WTC11 (cell line): ENCODE measurements around the gene KPNB1. TPM values are rescaled to one million over a fixed set of nuclear protein-coding genes. Genes with fewer than 3 reads are reported as not detected.

Experiments used
- ATAC-seq: fragments of 200-7000 bp; cut with Tn5 transposase; 2 replicates; pipeline ENCODE4 v1.10.0; 2021; ENCODE audit warnings: mild to moderate bottlenecking, moderate library complexity
- CTCF ChIA-PET: fragments of 300-600 bp; sonication (Branson Sonifier 250); formaldehyde crosslinking; loops from one replicate; lab custom pipeline; 2021; ENCODE audit warnings: antibody characterized with exemption; lab: Charles Lee
- POLR2A ChIA-PET: fragments of 350-600 bp; sonication (Branson Sonifier 250); formaldehyde crosslinking; loops from one replicate; lab custom pipeline; 2021; ENCODE audit warnings: antibody characterized with exemption; lab: Charles Lee
- DNase-seq: peaks from one replicate; pipeline ENCODE4 v3.0.0; 2021; ENCODE audit warnings: low spot score
- H3K27ac Mint-ChIP-seq: 2 replicates; pipeline ENCODE4 v1.8.0; 2021; ENCODE audit warnings: mixed read lengths
- H3K27me3 Mint-ChIP-seq: 2 replicates; pipeline ENCODE4 v1.8.0; 2021; ENCODE audit warnings: low read depth, mild to moderate bottlenecking, moderate library complexity, mixed read lengths
- H3K36me3 Mint-ChIP-seq: 2 replicates; pipeline ENCODE4 v1.8.0; 2021; ENCODE audit warnings: mixed read lengths
- H3K4me1 Mint-ChIP-seq: 2 replicates; pipeline ENCODE4 v1.8.0; 2022; ENCODE audit warnings: mixed read lengths
- H3K4me3 Mint-ChIP-seq: 2 replicates; pipeline ENCODE4 v1.8.0; 2021; ENCODE audit warnings: mild to moderate bottlenecking, moderate library complexity, mixed read lengths
- H3K9me3 Mint-ChIP-seq: 2 replicates; pipeline ENCODE4 v1.8.0; 2021; ENCODE audit warnings: mixed read lengths
- EMX1 ChIP-seq: fragments of 250-450 bp; sonication (Bioruptor Pico); IDR thresholded peaks from 2 replicates; pipeline ENCODE4 v1.8.0; 2021; ENCODE audit warnings: mild to moderate bottlenecking
- ESRRA ChIP-seq: sonication (generic); formaldehyde crosslinking; IDR thresholded peaks from 2 replicates; pipeline ENCODE4 v1.8.1; 2022; ENCODE audit warnings: mild to moderate bottlenecking, missing genetic modification reagents, borderline replicate concordance
- GRHL2 ChIP-seq: fragments of 250-450 bp; sonication (Bioruptor Pico); IDR thresholded peaks from 2 replicates; pipeline ENCODE4 v1.8.0; 2022; ENCODE audit warnings: mild to moderate bottlenecking, moderate library complexity; ENCODE audit not compliant: insufficient replicate concordance, severe bottlenecking
- MYBL2 ChIP-seq: sonication (generic); formaldehyde crosslinking; IDR thresholded peaks from 2 replicates; pipeline ENCODE4 v1.8.1; 2023; ENCODE audit warnings: mild to moderate bottlenecking, moderate library complexity, missing genetic modification reagents
- NFYB ChIP-seq: sonication (generic); formaldehyde crosslinking; conservative IDR thresholded peaks from 2 replicates; pipeline ENCODE4 v1.8.0; 2022; ENCODE audit warnings: low read depth, missing genetic modification reagents
- NR1H2 ChIP-seq: sonication (generic); formaldehyde crosslinking; IDR thresholded peaks from 2 replicates; pipeline ENCODE4 v1.9.0; 2021; ENCODE audit warnings: mild to moderate bottlenecking, moderate library complexity, missing genetic modification reagents
- SMAD4 ChIP-seq: sonication (generic); formaldehyde crosslinking; IDR thresholded peaks from 2 replicates; pipeline ENCODE4 v1.8.0; 2022; ENCODE audit warnings: mild to moderate bottlenecking, missing genetic modification reagents
- TEAD1 ChIP-seq: sonication (generic); formaldehyde crosslinking; IDR thresholded peaks from 2 replicates; pipeline ENCODE4 v1.8.0; 2022; ENCODE audit warnings: mild to moderate bottlenecking, missing genetic modification reagents
- ZNF138 ChIP-seq: sonication (generic); formaldehyde crosslinking; conservative IDR thresholded peaks from 2 replicates; pipeline ENCODE4 v1.8.1; 2022; ENCODE audit warnings: mild to moderate bottlenecking, moderate library complexity, missing genetic modification reagents
- ZNF396 ChIP-seq: fragments of 250-450 bp; sonication (Bioruptor Pico); IDR thresholded peaks from 2 replicates; pipeline ENCODE4 v1.8.0; 2021; ENCODE audit warnings: mild to moderate bottlenecking, moderate library complexity, borderline replicate concordance
- ZNF416 ChIP-seq: fragments of 250-450 bp; sonication (Bioruptor Pico); IDR thresholded peaks from 2 replicates; pipeline ENCODE4 v1.9.0; 2021; ENCODE audit warnings: mild to moderate bottlenecking, inconsistent platforms
- ZNF671 ChIP-seq: fragments of 250-450 bp; sonication (Bioruptor Pico); IDR thresholded peaks from 2 replicates; pipeline ENCODE4 v1.8.0; 2021; ENCODE audit warnings: mild to moderate bottlenecking
- total RNA-seq: library from RNA; stranded (reverse); gene quantifications from 3 replicates; pipeline ENCODE4 v1.2.3, GENCODE V29; 2021
- TF ChIP-seq, protein P1 (sequence below): sonication (generic); formaldehyde crosslinking; IDR thresholded peaks from 2 replicates; pipeline ENCODE4 v1.8.1; 2023; ENCODE audit warnings: mild to moderate bottlenecking, missing genetic modification reagents, borderline replicate concordance
- TF ChIP-seq, protein P2 (sequence below): sonication (generic); formaldehyde crosslinking; IDR thresholded peaks from 2 replicates; pipeline ENCODE4 v1.8.0; 2022; ENCODE audit warnings: mild to moderate bottlenecking, missing genetic modification reagents
- TF ChIP-seq, protein P3 (sequence below): fragments of 250-450 bp; sonication (Bioruptor Pico); IDR thresholded peaks from 2 replicates; pipeline ENCODE4 v1.8.0; 2021; ENCODE audit warnings: mild to moderate bottlenecking
- TF ChIP-seq, protein P4 (sequence below): fragments of 250-450 bp; sonication (Bioruptor Pico); IDR thresholded peaks from 2 replicates; pipeline ENCODE4 v2.1.2; 2022; ENCODE audit warnings: mild to moderate bottlenecking, moderate library complexity
- TF ChIP-seq, protein P5 (sequence below): sonication (generic); formaldehyde crosslinking; IDR thresholded peaks from 2 replicates; pipeline ENCODE4 v1.8.1; 2022; ENCODE audit warnings: missing genetic modification reagents, borderline replicate concordance
- TF ChIP-seq, protein P6 (sequence below): sonication (generic); formaldehyde crosslinking; IDR thresholded peaks from 2 replicates; pipeline ENCODE4 v1.8.1; 2023; ENCODE audit warnings: mild to moderate bottlenecking, missing genetic modification reagents, moderate library complexity
- TF ChIP-seq, protein P7 (sequence below): sonication (generic); formaldehyde crosslinking; IDR thresholded peaks from 2 replicates; pipeline ENCODE4 v1.8.1; 2023; ENCODE audit warnings: mild to moderate bottlenecking, moderate library complexity, missing genetic modification reagents

KPNB1 gene
- total RNA-seq, 1 experiment from 2014 or later, result 506 TPM

DNA sequence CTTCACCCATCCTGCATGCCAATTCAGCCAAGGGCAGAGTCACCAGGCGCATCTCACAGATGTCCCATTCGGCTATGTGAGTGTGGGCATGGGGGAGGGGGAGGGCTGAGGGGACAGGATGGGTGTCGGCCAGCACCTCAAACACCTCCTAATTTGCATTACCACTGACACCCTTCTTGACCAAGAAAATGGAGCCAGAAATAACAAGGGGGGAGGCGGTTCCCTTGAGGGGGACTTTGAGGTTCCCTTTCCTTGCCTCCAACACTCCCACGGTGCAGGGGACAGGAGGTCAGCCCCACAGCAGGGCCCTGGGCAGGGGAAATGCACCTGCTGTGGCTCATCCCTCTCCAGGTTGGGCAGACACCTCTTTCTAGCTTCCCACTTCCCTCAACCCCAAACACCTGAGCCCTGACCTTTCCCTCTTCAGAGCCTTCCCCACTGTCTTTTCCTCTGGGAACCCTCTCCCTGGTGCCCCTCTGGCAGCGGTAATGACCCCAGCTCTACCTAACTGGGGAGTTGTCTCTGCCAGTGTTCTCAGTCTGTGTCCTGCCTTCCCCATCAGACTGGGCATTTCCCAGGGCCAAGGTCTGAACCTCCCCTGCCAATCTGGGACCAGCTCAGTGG, 65.2 kb downstream of the KPNB1 start (continued):
- TF ChIP-seq, protein P1, sequence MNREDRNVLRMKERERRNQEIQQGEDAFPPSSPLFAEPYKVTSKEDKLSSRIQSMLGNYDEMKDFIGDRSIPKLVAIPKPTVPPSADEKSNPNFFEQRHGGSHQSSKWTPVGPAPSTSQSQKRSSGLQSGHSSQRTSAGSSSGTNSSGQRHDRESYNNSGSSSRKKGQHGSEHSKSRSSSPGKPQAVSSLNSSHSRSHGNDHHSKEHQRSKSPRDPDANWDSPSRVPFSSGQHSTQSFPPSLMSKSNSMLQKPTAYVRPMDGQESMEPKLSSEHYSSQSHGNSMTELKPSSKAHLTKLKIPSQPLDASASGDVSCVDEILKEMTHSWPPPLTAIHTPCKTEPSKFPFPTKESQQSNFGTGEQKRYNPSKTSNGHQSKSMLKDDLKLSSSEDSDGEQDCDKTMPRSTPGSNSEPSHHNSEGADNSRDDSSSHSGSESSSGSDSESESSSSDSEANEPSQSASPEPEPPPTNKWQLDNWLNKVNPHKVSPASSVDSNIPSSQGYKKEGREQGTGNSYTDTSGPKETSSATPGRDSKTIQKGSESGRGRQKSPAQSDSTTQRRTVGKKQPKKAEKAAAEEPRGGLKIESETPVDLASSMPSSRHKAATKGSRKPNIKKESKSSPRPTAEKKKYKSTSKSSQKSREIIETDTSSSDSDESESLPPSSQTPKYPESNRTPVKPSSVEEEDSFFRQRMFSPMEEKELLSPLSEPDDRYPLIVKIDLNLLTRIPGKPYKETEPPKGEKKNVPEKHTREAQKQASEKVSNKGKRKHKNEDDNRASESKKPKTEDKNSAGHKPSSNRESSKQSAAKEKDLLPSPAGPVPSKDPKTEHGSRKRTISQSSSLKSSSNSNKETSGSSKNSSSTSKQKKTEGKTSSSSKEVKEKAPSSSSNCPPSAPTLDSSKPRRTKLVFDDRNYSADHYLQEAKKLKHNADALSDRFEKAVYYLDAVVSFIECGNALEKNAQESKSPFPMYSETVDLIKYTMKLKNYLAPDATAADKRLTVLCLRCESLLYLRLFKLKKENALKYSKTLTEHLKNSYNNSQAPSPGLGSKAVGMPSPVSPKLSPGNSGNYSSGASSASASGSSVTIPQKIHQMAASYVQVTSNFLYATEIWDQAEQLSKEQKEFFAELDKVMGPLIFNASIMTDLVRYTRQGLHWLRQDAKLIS (CRISPR knock-in tag), result no peak
- no peak for TF ChIP-seq SMAD4
- TF ChIP-seq, protein P2, sequence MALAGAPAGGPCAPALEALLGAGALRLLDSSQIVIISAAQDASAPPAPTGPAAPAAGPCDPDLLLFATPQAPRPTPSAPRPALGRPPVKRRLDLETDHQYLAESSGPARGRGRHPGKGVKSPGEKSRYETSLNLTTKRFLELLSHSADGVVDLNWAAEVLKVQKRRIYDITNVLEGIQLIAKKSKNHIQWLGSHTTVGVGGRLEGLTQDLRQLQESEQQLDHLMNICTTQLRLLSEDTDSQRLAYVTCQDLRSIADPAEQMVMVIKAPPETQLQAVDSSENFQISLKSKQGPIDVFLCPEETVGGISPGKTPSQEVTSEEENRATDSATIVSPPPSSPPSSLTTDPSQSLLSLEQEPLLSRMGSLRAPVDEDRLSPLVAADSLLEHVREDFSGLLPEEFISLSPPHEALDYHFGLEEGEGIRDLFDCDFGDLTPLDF (CRISPR knock-in tag), result no peak
- TF ChIP-seq, protein P3, sequence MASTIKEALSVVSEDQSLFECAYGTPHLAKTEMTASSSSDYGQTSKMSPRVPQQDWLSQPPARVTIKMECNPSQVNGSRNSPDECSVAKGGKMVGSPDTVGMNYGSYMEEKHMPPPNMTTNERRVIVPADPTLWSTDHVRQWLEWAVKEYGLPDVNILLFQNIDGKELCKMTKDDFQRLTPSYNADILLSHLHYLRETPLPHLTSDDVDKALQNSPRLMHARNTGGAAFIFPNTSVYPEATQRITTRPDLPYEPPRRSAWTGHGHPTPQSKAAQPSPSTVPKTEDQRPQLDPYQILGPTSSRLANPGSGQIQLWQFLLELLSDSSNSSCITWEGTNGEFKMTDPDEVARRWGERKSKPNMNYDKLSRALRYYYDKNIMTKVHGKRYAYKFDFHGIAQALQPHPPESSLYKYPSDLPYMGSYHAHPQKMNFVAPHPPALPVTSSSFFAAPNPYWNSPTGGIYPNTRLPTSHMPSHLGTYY, result no peak
- no peak for TF ChIP-seq NFYB (CRISPR knock-in tag)
- TF ChIP-seq ZNF396 (CRISPR knock-in tag), result no peak
- TF ChIP-seq, protein P4, sequence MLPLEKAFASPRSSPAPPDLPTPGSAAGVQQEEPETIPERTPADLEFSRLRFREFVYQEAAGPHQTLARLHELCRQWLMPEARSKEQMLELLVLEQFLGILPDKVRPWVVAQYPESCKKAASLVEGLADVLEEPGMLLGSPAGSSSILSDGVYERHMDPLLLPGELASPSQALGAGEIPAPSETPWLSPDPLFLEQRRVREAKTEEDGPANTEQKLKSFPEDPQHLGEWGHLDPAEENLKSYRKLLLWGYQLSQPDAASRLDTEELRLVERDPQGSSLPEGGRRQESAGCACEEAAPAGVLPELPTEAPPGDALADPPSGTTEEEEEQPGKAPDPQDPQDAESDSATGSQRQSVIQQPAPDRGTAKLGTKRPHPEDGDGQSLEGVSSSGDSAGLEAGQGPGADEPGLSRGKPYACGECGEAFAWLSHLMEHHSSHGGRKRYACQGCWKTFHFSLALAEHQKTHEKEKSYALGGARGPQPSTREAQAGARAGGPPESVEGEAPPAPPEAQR, result no peak

DNA sequence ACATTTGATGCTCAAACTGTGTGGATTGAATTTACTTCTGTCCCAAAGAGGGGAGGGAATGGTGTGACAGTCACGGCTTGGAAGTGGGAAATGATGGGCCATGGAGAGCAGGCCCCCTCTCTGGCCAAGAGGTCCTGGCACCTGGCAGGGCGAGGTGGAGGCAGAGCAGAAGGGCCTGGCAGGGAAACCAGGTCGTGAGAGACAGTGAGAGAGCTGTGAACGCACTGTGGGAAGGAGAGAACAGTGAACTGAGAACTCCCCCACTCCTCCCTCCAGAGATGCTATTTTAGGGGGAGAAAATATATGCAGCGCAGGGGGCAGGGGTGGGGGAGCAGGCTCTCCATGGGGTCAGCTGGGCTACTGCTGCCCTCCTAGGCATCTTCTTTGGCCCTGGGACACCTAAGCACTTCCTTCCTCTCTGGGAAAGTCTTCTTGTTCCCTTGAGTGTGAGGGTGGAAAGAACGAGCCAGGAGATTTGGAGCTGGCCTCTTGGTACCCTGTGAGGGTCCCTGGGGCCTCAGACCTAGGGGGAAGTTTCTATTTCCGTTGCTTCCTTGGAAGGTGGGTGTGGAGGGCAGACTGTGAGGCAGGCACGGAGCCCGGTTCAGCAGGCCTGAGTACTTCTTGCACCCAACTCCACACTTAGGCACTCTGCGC, 66.1 kb downstream of the KPNB1 start:
- no peak overlapping the region for H3K27ac Mint-ChIP-seq
- POLR2A ChIA-PET, result interaction anchor here (0.5 kb wide), 1 partner anchor 39 kb away, joined by 3 read pairs; no protein-coding TSS in a partner anchor
- TF ChIP-seq ZNF138 (CRISPR knock-in tag), result no peak
- no peak for TF ChIP-seq NR1H2
- TF ChIP-seq NFYB (CRISPR knock-in tag), result no peak
- no peak for TF ChIP-seq SMAD4
- TF ChIP-seq, protein P5, sequence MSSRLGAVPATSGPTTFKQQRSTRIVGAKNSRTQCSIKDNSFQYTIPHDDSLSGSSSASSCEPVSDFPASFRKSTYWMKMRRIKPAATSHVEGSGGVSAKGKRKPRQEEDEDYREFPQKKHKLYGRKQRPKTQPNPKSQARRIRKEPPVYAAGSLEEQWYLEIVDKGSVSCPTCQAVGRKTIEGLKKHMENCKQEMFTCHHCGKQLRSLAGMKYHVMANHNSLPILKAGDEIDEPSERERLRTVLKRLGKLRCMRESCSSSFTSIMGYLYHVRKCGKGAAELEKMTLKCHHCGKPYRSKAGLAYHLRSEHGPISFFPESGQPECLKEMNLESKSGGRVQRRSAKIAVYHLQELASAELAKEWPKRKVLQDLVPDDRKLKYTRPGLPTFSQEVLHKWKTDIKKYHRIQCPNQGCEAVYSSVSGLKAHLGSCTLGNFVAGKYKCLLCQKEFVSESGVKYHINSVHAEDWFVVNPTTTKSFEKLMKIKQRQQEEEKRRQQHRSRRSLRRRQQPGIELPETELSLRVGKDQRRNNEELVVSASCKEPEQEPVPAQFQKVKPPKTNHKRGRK (CRISPR knock-in tag), result no peak
- TF ChIP-seq EMX1 (CRISPR knock-in tag), result no peak
- no peak for TF ChIP-seq ZNF416
- no peak for TF ChIP-seq ESRRA (CRISPR knock-in tag)
- no peak for TF ChIP-seq MYBL2 (CRISPR knock-in tag)
- TF ChIP-seq, protein P2 (CRISPR knock-in tag), result no peak
- no peak for TF ChIP-seq ZNF671 (CRISPR knock-in tag)
- TF ChIP-seq, protein P6, sequence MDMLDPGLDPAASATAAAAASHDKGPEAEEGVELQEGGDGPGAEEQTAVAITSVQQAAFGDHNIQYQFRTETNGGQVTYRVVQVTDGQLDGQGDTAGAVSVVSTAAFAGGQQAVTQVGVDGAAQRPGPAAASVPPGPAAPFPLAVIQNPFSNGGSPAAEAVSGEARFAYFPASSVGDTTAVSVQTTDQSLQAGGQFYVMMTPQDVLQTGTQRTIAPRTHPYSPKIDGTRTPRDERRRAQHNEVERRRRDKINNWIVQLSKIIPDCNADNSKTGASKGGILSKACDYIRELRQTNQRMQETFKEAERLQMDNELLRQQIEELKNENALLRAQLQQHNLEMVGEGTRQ, result no peak
- TF ChIP-seq GRHL2, result no peak
- no peak for TF ChIP-seq TEAD1
- TF ChIP-seq, protein P7, sequence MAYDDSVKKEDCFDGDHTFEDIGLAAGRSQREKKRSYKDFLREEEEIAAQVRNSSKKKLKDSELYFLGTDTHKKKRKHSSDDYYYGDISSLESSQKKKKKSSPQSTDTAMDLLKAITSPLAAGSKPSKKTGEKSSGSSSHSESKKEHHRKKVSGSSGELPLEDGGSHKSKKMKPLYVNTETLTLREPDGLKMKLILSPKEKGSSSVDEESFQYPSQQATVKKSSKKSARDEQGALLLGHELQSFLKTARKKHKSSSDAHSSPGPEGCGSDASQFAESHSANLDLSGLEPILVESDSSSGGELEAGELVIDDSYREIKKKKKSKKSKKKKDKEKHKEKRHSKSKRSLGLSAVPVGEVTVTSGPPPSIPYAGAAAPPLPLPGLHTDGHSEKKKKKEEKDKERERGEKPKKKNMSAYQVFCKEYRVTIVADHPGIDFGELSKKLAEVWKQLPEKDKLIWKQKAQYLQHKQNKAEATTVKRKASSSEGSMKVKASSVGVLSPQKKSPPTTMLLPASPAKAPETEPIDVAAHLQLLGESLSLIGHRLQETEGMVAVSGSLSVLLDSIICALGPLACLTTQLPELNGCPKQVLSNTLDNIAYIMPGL (CRISPR knock-in tag), result no peak

More for the DNA sequence above, 66.1 kb downstream of the KPNB1 start:
- ATAC-seq, result no peak
- Mint-ChIP-seq H3K4me1 (peaks cover 17% of the 10 kb centered on the region), H3K4me3 (no peak overlapping the region), H3K27me3 (peaks cover 58% of the 10 kb centered on the region), H3K9me3 (no peaks in the 10 kb centered on the region), H3K36me3 (no peaks in the 10 kb centered on the region)
- DNase-seq, result no peak
- CTCF ChIA-PET, result interaction anchor here (3.5 kb wide), 1 partner anchor 18 kb away, joined by 29 read pairs; no protein-coding TSS in a partner anchor
